ENCODE measurements around the gene SHB. TPM values are rescaled to one million over a fixed set of nuclear protein-coding genes. Genes with fewer than 3 reads are reported as not detected.

SHB gene
- total and polyA plus RNA-seq, 7 donors: 4.0 to 30.7 (median 8.6) TPM

GRCh38 chr9:37975639-37976038 lies 93.4 kb downstream of the SHB start:
- TF ChIP-seq CTCF (IDR thresholded peaks at IDR 0.05): no peak
- peaks cover 0 to 21% of the 10 kb centered on the region in 2 donors for H3K36me3 ChIP-seq (ENCODE audit: insufficient read depth in 1 of 2, low read depth in 1 of 2)
- DNase-seq (no peak), ATAC-seq (no peak)
- no peaks in the 10 kb centered on the region for H3K27me3 ChIP-seq (ENCODE audit: insufficient read depth in 3 of 3, low read length in 2 of 3)
- intact Hi-C loops (cut with DNase I): no loop called here
- H3K4me3 ChIP-seq: no peak overlapping the region
- no peaks in the 10 kb centered on the region for H3K9me3 ChIP-seq
- H3K4me1 ChIP-seq: no peaks in the 10 kb centered on the region
- no peak overlapping the region for H3K27ac ChIP-seq
- 97% methylated on average over 4 of the region's 4 CpGs for WGBS, 3 donors

- H3K4me3 ChIP-seq: no peak overlapping the region
- peaks cover 0 to 21% of the 10 kb centered on the region in 2 donors for H3K36me3 ChIP-seq (ENCODE audit: insufficient read depth in 1 of 2, low read depth in 1 of 2)
- no peaks in the 10 kb centered on the region for H3K4me1 ChIP-seq
- DNase-seq (no peak), ATAC-seq (peak in 1 of 4 donors; percentile 40)
- no peaks in the 10 kb centered on the region for H3K27me3 ChIP-seq (ENCODE audit: insufficient read depth in 3 of 3, low read length in 2 of 3)
- H3K9me3 ChIP-seq: no peaks in the 10 kb centered on the region
- TF ChIP-seq CTCF (IDR thresholded peaks at IDR 0.05): no peak
- intact Hi-C loops (cut with DNase I): no loop called here
- no peak overlapping the region for H3K27ac ChIP-seq
- 78 to 86% (median 85%) methylated on average over 18 of the region's 18 CpGs for WGBS, 3 donors
These were observed 94.4 kb downstream of the SHB start for GRCh38 chr9:37974506-37975173.

DNA sequence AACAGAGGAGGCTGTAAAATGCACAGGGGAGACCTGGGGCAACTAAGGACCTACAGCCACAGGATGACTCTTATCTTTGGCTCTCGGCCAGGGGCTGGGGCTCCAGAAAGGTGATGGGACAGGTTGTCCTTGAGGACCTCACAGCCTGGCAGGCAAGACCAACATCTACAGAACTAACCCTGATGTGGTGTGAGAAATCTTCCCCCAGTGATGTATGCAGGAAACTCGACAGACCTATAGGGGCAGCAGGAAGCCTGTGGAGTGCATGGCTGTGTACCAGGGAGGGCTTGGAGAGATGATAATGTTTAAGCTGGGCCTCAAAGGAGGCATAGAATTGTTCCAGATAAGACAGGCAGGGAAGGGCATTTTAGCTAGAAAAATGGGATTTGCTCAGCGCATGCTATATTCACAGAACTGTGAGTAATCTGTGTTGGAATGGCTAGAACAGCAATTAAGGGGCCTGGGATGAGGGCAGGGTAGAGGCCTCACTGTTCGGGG lies 96.6 kb downstream of the SHB start:
- H3K4me1 ChIP-seq: peaks cover 9% of the 10 kb centered on the region
- H3K36me3 ChIP-seq (ENCODE audit: insufficient read depth in 1 of 2, low read depth in 1 of 2): peaks cover 0 to 21% of the 10 kb centered on the region in 2 donors
- H3K4me3 ChIP-seq: no peak overlapping the region
- no peaks in the 10 kb centered on the region for H3K9me3 ChIP-seq
- ATAC-seq: no peak
- TF ChIP-seq CTCF (IDR thresholded peaks at IDR 0.05): no peak
- DNase-seq: no peak
- no peaks in the 10 kb centered on the region for H3K27me3 ChIP-seq (ENCODE audit: insufficient read depth in 3 of 3, low read length in 2 of 3)
- no peak overlapping the region for H3K27ac ChIP-seq
- intact Hi-C loops (cut with DNase I): no loop called here
- WGBS, 3 donors: 92 to 93% (median 93%) methylated on average over 4 of the region's 4 CpGs

DNA sequence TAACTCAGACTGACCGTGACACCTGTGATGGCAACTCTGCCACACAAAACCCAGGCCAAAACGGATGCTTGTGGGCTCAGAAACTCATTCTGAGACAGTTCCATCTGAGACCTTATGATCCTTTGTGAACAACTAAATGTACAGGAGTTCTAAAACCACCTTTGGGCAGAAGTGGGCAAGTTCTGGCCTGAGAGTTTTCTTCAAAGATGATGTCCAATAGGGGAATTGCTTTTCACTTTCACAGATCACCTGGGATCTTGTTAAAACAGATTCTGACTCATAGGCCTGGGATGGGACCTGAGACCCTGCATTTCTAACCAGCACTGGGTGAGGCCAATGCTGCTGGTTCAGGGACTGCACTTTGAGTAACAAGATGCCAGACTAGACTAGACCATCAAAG lies 97.3 kb downstream of the SHB start:
- WGBS, 3 donors: 91 to 93% (median 92%) methylated on average over 2 of the region's 2 CpGs
- DNase-seq (no peak), ATAC-seq (no peak)
- Histone ChIP-seq H3K4me3 (no peak overlapping the region), H3K27ac (no peak overlapping the region), H3K9me3 (no peaks in the 10 kb centered on the region), H3K27me3 (ENCODE audit: insufficient read depth in 3 of 3, low read length in 2 of 3) (no peaks in the 10 kb centered on the region), H3K36me3 (ENCODE audit: insufficient read depth in 1 of 2, low read depth in 1 of 2) (peaks cover 0 to 21% of the 10 kb centered on the region in 2 donors), H3K4me1 (peaks cover 9% of the 10 kb centered on the region)
- TF ChIP-seq CTCF (IDR thresholded peaks at IDR 0.05): no peak
- intact Hi-C loops (cut with DNase I): no loop called here

- TF ChIP-seq CTCF (IDR thresholded peaks at IDR 0.05): no peak
- DNase-seq (no peak), ATAC-seq (no peak)
- H3K9me3 ChIP-seq: no peaks in the 10 kb centered on the region
- no peaks in the 10 kb centered on the region for H3K27me3 ChIP-seq (ENCODE audit: insufficient read depth in 3 of 3, low read length in 2 of 3)
- H3K36me3 ChIP-seq (ENCODE audit: insufficient read depth in 1 of 2, low read depth in 1 of 2): peaks cover 0 to 21% of the 10 kb centered on the region in 2 donors
- H3K4me1 ChIP-seq: peaks cover 9% of the 10 kb centered on the region
- intact Hi-C loops (cut with DNase I): no loop called here
- no peak overlapping the region for H3K4me3 ChIP-seq
- 88 to 95% (median 89%) methylated on average over 7 of the region's 7 CpGs for WGBS, 3 donors
- H3K27ac ChIP-seq: no peak overlapping the region
These were observed 97.9 kb downstream of the SHB start for GRCh38 chr9:37971108-37971459.

All from psoas muscle (tissue), 8 donors.